ENCODE data around the gene TUBB.
"Not testable (repeated sequence)": the region's sequence is repeated elsewhere in the genome, so short reads cannot be mapped to it uniquely, and the experiment has no call there.

The TUBB gene

GRCh38 chr6:30754631-30755030 is 34.5 kb downstream of the TUBB start:
- no peak for TF ChIP-seq CTCF (IDR thresholded peaks at IDR 0.05; ENCODE audit: low read depth, low read length)
- no peaks in the 10 kb centered on the region for H3K27me3 ChIP-seq (ENCODE audit: insufficient read depth, low read depth, severe bottlenecking)
- H3K4me3 ChIP-seq (ENCODE audit: low read depth, low read length) = no peak overlapping the region
- DNase-seq = no peak
- no peak overlapping the region for H3K27ac ChIP-seq
- no peaks in the 10 kb centered on the region for H3K9me3 ChIP-seq (ENCODE audit: severe bottlenecking)
- no peaks in the 10 kb centered on the region for H3K36me3 ChIP-seq

GRCh38 chr6:30756405-30757003 is 36.4 kb downstream of the TUBB start:
- H3K9me3 ChIP-seq (ENCODE audit: severe bottlenecking); H3K27me3 ChIP-seq (ENCODE audit: insufficient read depth, low read depth, severe bottlenecking); H3K36me3 ChIP-seq; H3K4me3 ChIP-seq (ENCODE audit: low read depth, low read length); H3K27ac ChIP-seq; DNase-seq: not testable (repeated sequence)

- no peak for DNase-seq
- Histone ChIP-seq H3K4me3 (ENCODE audit: low read depth, low read length) (no peak overlapping the region), H3K9me3 (ENCODE audit: severe bottlenecking) (no peaks in the 10 kb centered on the region), H3K36me3 (no peaks in the 10 kb centered on the region), H3K27ac (no peak overlapping the region; the same call in 1 of the 2 replicates), H3K27me3 (ENCODE audit: insufficient read depth, low read depth, severe bottlenecking) (no peaks in the 10 kb centered on the region)
- no peak for TF ChIP-seq CTCF (IDR thresholded peaks at IDR 0.05; ENCODE audit: low read depth, low read length)
Observed at GRCh38 chr6:30757261-30757904, 37.2 kb downstream of the TUBB start.

- Histone ChIP-seq H3K4me3 (ENCODE audit: low read depth, low read length) (no peak overlapping the region), H3K9me3 (ENCODE audit: severe bottlenecking) (no peaks in the 10 kb centered on the region), H3K27me3 (ENCODE audit: insufficient read depth, low read depth, severe bottlenecking) (no peaks in the 10 kb centered on the region), H3K36me3 (no peaks in the 10 kb centered on the region), H3K27ac (no peak overlapping the region)
- TF ChIP-seq CTCF (IDR thresholded peaks at IDR 0.05; ENCODE audit: low read depth, low read length) = no peak
- DNase-seq = no peak
Observed at GRCh38 chr6:30759575-30760239, 39.6 kb downstream of the TUBB start.

GRCh38 chr6:30760549-30760948 is 40.4 kb downstream of the TUBB start:
- Histone ChIP-seq H3K36me3 (no peaks in the 10 kb centered on the region), H3K9me3 (ENCODE audit: severe bottlenecking) (no peaks in the 10 kb centered on the region), H3K27me3 (ENCODE audit: insufficient read depth, low read depth, severe bottlenecking) (no peaks in the 10 kb centered on the region), H3K4me3 (ENCODE audit: low read depth, low read length) (no peak overlapping the region), H3K27ac (no peak overlapping the region)
- TF ChIP-seq CTCF (IDR thresholded peaks at IDR 0.05; ENCODE audit: low read depth, low read length) = no peak
- DNase-seq = no peak

GRCh38 chr6:30761791-30762429 is 41.8 kb downstream of the TUBB start:
- DNase-seq = no peak
- no peak for TF ChIP-seq CTCF (IDR thresholded peaks at IDR 0.05; ENCODE audit: low read depth, low read length)
- Histone ChIP-seq H3K4me3 (ENCODE audit: low read depth, low read length) (no peak overlapping the region), H3K36me3 (no peaks in the 10 kb centered on the region), H3K27me3 (ENCODE audit: insufficient read depth, low read depth, severe bottlenecking) (no peaks in the 10 kb centered on the region), H3K9me3 (ENCODE audit: severe bottlenecking) (no peaks in the 10 kb centered on the region), H3K27ac (no peak overlapping the region)
